Hematopoietic multipotent progenitor cell treated with erythropoietin and hydrocortisone succinate and interleukin-3 and kit ligand, for 6 days (in vitro differentiated cells): ENCODE data around the gene TTC12.

Source experiments
- DNase-seq: peaks from one replicate; pipeline ENCODE4 v3.0.0-alpha.2; 2015

Gene TTC12

GRCh38 chr11:113314389-113315301, at the start of gene TTC12:
Gene TTC12, plus strand, starts transcription at chr11:113314583. Its CDS starts 1,675 bp downstream, at chr11:113316258.
- DNase-seq = peak; percentile 97

GRCh38 chr11:113265362-113265761, 49.0 kb upstream of the TTC12 start:
- no peak for DNase-seq

- DNase-seq = no peak
Observed at GRCh38 chr11:113267493-113267892, 46.9 kb upstream of the TTC12 start.

- DNase-seq = no peak
Observed at GRCh38 chr11:113269096-113269495, 45.3 kb upstream of the TTC12 start.

- no peak for DNase-seq
Observed at GRCh38 chr11:113269636-113270035, 44.7 kb upstream of the TTC12 start.

- DNase-seq = no peak
Observed at GRCh38 chr11:113270080-113270479, 44.3 kb upstream of the TTC12 start.

- DNase-seq = no peak
Observed at GRCh38 chr11:113271551-113272245, 42.7 kb upstream of the TTC12 start.

GRCh38 chr11:113272281-113272680, 42.1 kb upstream of the TTC12 start:
- DNase-seq = no peak

- DNase-seq = no peak
Observed at GRCh38 chr11:113272927-113273615, 41.3 kb upstream of the TTC12 start.

GRCh38 chr11:113273720-113274119, 40.7 kb upstream of the TTC12 start:
- no peak for DNase-seq

- no peak for DNase-seq
Observed at GRCh38 chr11:113274713-113275582, 39.4 kb upstream of the TTC12 start.

GRCh38 chr11:113275602-113276001, 38.8 kb upstream of the TTC12 start:
- DNase-seq = no peak

- no peak for DNase-seq
Observed at GRCh38 chr11:113276466-113276865, 37.9 kb upstream of the TTC12 start.

GRCh38 chr11:113277907-113278306, 36.5 kb upstream of the TTC12 start:
- DNase-seq = no peak

- no peak for DNase-seq
Observed at GRCh38 chr11:113278481-113278880, 35.9 kb upstream of the TTC12 start.

GRCh38 chr11:113278925-113279324, 35.5 kb upstream of the TTC12 start:
- no peak for DNase-seq

- no peak for DNase-seq
Observed at GRCh38 chr11:113279591-113279990, 34.8 kb upstream of the TTC12 start.

- no peak for DNase-seq
Observed at GRCh38 chr11:113281052-113281725, 33.2 kb upstream of the TTC12 start.

- DNase-seq = no peak
Observed at GRCh38 chr11:113282898-113283437, 31.4 kb upstream of the TTC12 start.

- DNase-seq = no peak
Observed at GRCh38 chr11:113283881-113284280, 30.5 kb upstream of the TTC12 start.

GRCh38 chr11:113286009-113286408, 28.4 kb upstream of the TTC12 start:
- DNase-seq = no peak
